HepG2 (cell line): Measurements from ENCODE around the gene TRAPPC10. TPM values are rescaled to one million over a fixed set of nuclear protein-coding genes. Genes with fewer than 3 reads are reported as not detected.

Experiments used
- ATAC-seq: fragments of 200-7000 bp; cut with Tn5 transposase; 3 replicates; pipeline ENCODE4 v1.9.1; 2020; ENCODE audit warnings: mild to moderate bottlenecking, moderate library complexity
- BruUV-seq: library from RNA; stranded (reverse); fragments of 400-500 nt; replicated peaks from 2 replicates; lab custom pipeline; 2021; lab: Mats Ljungman, UMichigan
- CTCF ChIA-PET: fragments of 300-600 bp; formaldehyde crosslinking; extraction: SDS; loops from one replicate; lab custom pipeline; 2021; ENCODE audit warnings: low total read pairs, inconsistent platforms, low intra/inter-chr PET ratio; lab: Yijun Ruan, JAX
- POLR2A ChIA-PET: fragments of 350-600 bp; sonication (Branson Sonifier 250); formaldehyde crosslinking; loops from one replicate; lab custom pipeline; 2020; ENCODE audit warnings: antibody characterized with exemption, inconsistent platforms; lab: Yijun Ruan, JAX
- DNase-seq: peaks from one replicate; pipeline ENCODE4 v3.0.0-alpha.2; 2015; ENCODE audit warnings: low spot score
- FAIRE-seq: peaks from 3 replicates; lab custom pipeline; 2011; peaks lifted over from hg19 to GRCh38; lab: Jason Lieb, UNC
- H2AFZ ChIP-seq: one replicate; pipeline ENCODE4 v1.6.1; 2011; ENCODE audit warnings: low read length, inconsistent platforms
- H3K27ac ChIP-seq: fragments of 300-600 bp; 3 replicates; pipeline ENCODE4 v1.8.0; 2011; ENCODE audit warnings: mixed run types, mild to moderate bottlenecking, mixed read lengths, low read length, inconsistent platforms; ENCODE audit not compliant: insufficient read depth; ENCODE audit errors: extremely low read length
- H3K27me3 ChIP-seq, 2 experiments: fragments of 200-600 bp in 1 of 2; 2 replicates in 1 of 2; 3 replicates in 1 of 2; pipeline versions ENCODE4 v1.6.0 to v1.8.0; 2011; ENCODE audit warnings: low read length in 2 of 2, mild to moderate bottlenecking in 2 of 2, moderate library complexity in 2 of 2, inconsistent platforms in 1 of 2; ENCODE audit not compliant: insufficient read depth in 2 of 2, control insufficient read depth in 1 of 2
- H3K36me3 ChIP-seq, 2 experiments: fragments of 200-600 bp in 1 of 2; replicated peaks in 1 of 2; 2 replicates in 1 of 2; 3 replicates in 1 of 2; pipeline versions ENCODE4 v1.5.1 to v1.8.0; 2011; ENCODE audit warnings: low read length in 2 of 2, inconsistent platforms in 1 of 2; ENCODE audit not compliant: insufficient read depth in 2 of 2, control insufficient read depth in 1 of 2
- H3K4me1 ChIP-seq: 2 replicates; pipeline ENCODE4 v1.5.1; 2012; ENCODE audit warnings: low read length, inconsistent platforms; ENCODE audit not compliant: insufficient read depth
- H3K4me2 ChIP-seq: 2 replicates; pipeline ENCODE4 v1.6.0; 2011; ENCODE audit warnings: low read depth, low read length, inconsistent platforms
- H3K4me3 ChIP-seq, 3 experiments: fragments of 200-600 bp in 1 of 3; sonication (generic), shearing (Covaris generic) in 1 of 3; replicated peaks in 1 of 3; 2 replicates each; pipeline ENCODE4 v1.5.1; 2011 to 2016; ENCODE audit warnings: low read length in 3 of 3, inconsistent platforms in 2 of 3, low read depth in 2 of 3, mild to moderate bottlenecking in 2 of 3, control low read depth in 1 of 3, mixed read lengths in 1 of 3; ENCODE audit not compliant: insufficient read depth in 1 of 3
- H3K79me2 ChIP-seq: one replicate; pipeline ENCODE4 v1.6.1; 2011; ENCODE audit warnings: low read length, inconsistent platforms; ENCODE audit not compliant: insufficient read depth
- H3K9ac ChIP-seq: 2 replicates; pipeline ENCODE4 v1.6.0; 2011; ENCODE audit warnings: mild to moderate bottlenecking, low read depth, low read length, inconsistent platforms; ENCODE audit not compliant: insufficient read depth
- H3K9me3 ChIP-seq: 2 replicates; pipeline ENCODE4 v1.5.1; 2012; ENCODE audit warnings: mild to moderate bottlenecking, low read length
- H4K20me1 ChIP-seq: 2 replicates; pipeline ENCODE4 v1.6.0; 2011; ENCODE audit warnings: inconsistent platforms, mild to moderate bottlenecking, low read length, moderate library complexity; ENCODE audit not compliant: insufficient read depth
- CENPBD1 ChIP-seq: sonication (generic); formaldehyde crosslinking; IDR thresholded peaks from 2 replicates; pipeline ENCODE4 v1.8.0; 2022; ENCODE audit warnings: missing genetic modification reagents, low read depth, mild to moderate bottlenecking, borderline replicate concordance
- CREM ChIP-seq, 2 experiments: sonication (generic) in 1 of 2; formaldehyde crosslinking in 1 of 2; IDR thresholded peaks; 2 replicates each; pipeline versions ENCODE4 v1.4.0 to v1.6.1; 2016 to 2020; ENCODE audit warnings: antibody characterized with exemption in 1 of 2, mild to moderate bottlenecking in 1 of 2, missing genetic modification reagents in 1 of 2
- GABPB1 ChIP-seq: IDR thresholded peaks from 2 replicates; pipeline ENCODE4 v1.6.1; 2016; ENCODE audit warnings: mild to moderate bottlenecking, missing genetic modification reagents, moderate library complexity, missing compliant biosample characterization
- NPAS2 ChIP-seq: sonication (generic); formaldehyde crosslinking; IDR thresholded peaks from 2 replicates; pipeline ENCODE4 v1.8.0; 2022; ENCODE audit warnings: mild to moderate bottlenecking, missing genetic modification reagents, borderline replicate concordance
- REPIN1 ChIP-seq: sonication (generic); formaldehyde crosslinking; IDR thresholded peaks from 2 replicates; pipeline ENCODE4 v1.8.0; 2022; ENCODE audit warnings: missing genetic modification reagents, low read depth, mild to moderate bottlenecking, borderline replicate concordance
- SRSF9 ChIP-seq: fragments of 200-400 bp; formaldehyde crosslinking; IDR thresholded peaks from 2 replicates; pipeline ENCODE4 v1.6.1; 2018; ENCODE audit warnings: borderline replicate concordance, mild to moderate bottlenecking, low read depth, low read length; ENCODE audit not compliant: insufficient read depth, poor library complexity, severe bottlenecking
- STAT5B ChIP-seq: sonication (generic); formaldehyde crosslinking; IDR thresholded peaks from 2 replicates; pipeline ENCODE4 v1.4.0; 2020; ENCODE audit warnings: missing genetic modification reagents
- TCF7L2 ChIP-seq: IDR thresholded peaks from 2 replicates; pipeline ENCODE4 v1.6.1; 2011; ENCODE audit warnings: mild to moderate bottlenecking, low read depth, low read length, moderate library complexity
- ZMYM4 ChIP-seq: sonication (generic); formaldehyde crosslinking; IDR thresholded peaks from 2 replicates; pipeline ENCODE4 v1.8.1; 2023; ENCODE audit warnings: mild to moderate bottlenecking, missing genetic modification reagents
- ZNF224 ChIP-seq: sonication (generic); formaldehyde crosslinking; IDR thresholded peaks from 2 replicates; pipeline ENCODE4 v1.5.0; 2020; ENCODE audit warnings: mild to moderate bottlenecking, missing genetic modification reagents
- ZNF260 ChIP-seq: sonication (generic); formaldehyde crosslinking; IDR thresholded peaks from 2 replicates; pipeline ENCODE4 v1.4.0; 2020; ENCODE audit warnings: missing genetic modification reagents, low read depth, mild to moderate bottlenecking, borderline replicate concordance
- ZNF280D ChIP-seq: sonication (generic); formaldehyde crosslinking; IDR thresholded peaks from 2 replicates; pipeline ENCODE4 v1.5.1; 2020; ENCODE audit warnings: mild to moderate bottlenecking, missing genetic modification reagents
- ZNF34 ChIP-seq: sonication (generic); formaldehyde crosslinking; IDR thresholded peaks from 2 replicates; pipeline ENCODE4 v1.4.0; 2020; ENCODE audit warnings: mild to moderate bottlenecking, missing genetic modification reagents, borderline replicate concordance
- ZNF776 ChIP-seq: sonication (generic); formaldehyde crosslinking; IDR thresholded peaks from 2 replicates; pipeline ENCODE4 v1.4.0; 2020; ENCODE audit warnings: mild to moderate bottlenecking, missing genetic modification reagents
- ZNF883 ChIP-seq: sonication (generic); formaldehyde crosslinking; IDR thresholded peaks from 2 replicates; pipeline ENCODE4 v1.5.1; 2020; ENCODE audit warnings: mild to moderate bottlenecking, missing genetic modification reagents; ENCODE audit errors: not compliant biosample characterization
- WGBS: methylation state at CpG from one replicate; pipeline ENCODE4 v1.1.6; 2017; ENCODE audit warnings: low lambda C conversion rate; 5-methylcytosine and 5-hydroxymethylcytosine counted together
- in situ Hi-C: cut with HindIII; loops from 2 replicates; pipeline ENCODE4 v1.10.0; 2017; ENCODE audit warnings: low pct_unique_long_range_greater_than_20kb; ENCODE audit not compliant: extremely low pct_ligation_motif_present
- intact Hi-C: fragments of 100-400 bp; cut with micrococcal nuclease; formaldehyde crosslinking; loops from one replicate; pipeline ENCODE4 v1.10.0; 2022; ENCODE audit not compliant: unreplicated experiment
- polyA plus RNA-seq, 8 experiments: library from polyadenylated mRNA; depleted of rRNA in 3 of 8; stranded (reverse) in 7 of 8; unstranded in 1 of 8; fragments of >200 nt; fragmentation: Illumina TruSeq in 4 of 8; extraction: Trizol in 4 of 8; gene quantifications; 2 replicates each; pipeline versions ENCODE4 v1.2.1 to v1.2.3, GENCODE V29; 2011 to 2016; ENCODE audit warnings: low read depth in 4 of 8, missing spikeins in 1 of 8, mixed read lengths in 1 of 8; ENCODE audit not compliant: insufficient read depth in 1 of 8
- total RNA-seq, 5 experiments: library from RNA; depleted of rRNA; stranded (reverse); fragments of >200 nt; fragmentation: Illumina TruSeq; extraction: Trizol; gene quantifications; 2 replicates each; pipeline ENCODE4 v1.2.3, GENCODE V29; 2016; ENCODE audit warnings: low read depth in 1 of 5

TRAPPC10 gene
- total and polyA plus RNA-seq, 2 of the 13 experiments (the other 11 are each of a cell fraction or from before 2014, with no cell fraction given), result 10.6 to 16.5 TPM

DNA sequence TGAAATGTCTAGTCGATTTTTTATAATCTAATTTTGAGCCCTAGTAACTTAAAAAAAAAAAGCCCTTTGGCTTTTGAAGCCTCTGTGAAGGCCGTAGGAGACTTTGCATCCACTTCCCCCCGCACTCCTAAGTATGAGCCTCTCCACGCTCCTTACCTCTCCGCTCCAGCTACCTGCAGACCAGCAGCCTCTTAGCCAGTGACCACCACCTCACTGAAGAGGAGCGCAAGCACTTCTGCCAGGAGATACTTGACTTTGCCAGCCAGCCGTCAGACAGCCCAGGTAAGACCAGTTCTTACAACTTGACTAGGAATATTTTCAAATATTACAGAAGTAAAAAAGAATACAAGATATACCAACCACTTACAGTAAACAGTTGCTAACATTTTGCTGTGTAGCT is 67.7 kb downstream of the TRAPPC10 start (continued):
- no peak for TF ChIP-seq ZNF280D (CRISPR knock-in tag)
- no peak for TF ChIP-seq REPIN1
- TF ChIP-seq ZNF260 (CRISPR knock-in tag), result no peak

- Histone ChIP-seq H3K27ac (no peak overlapping the region), H2AFZ (no peak overlapping the region), H3K4me3 (no peak overlapping the region), H3K4me2 (no peak overlapping the region), H3K79me2 (no peaks in the 10 kb centered on the region), H4K20me1 (no peaks in the 10 kb centered on the region), H3K4me1 (no peaks in the 10 kb centered on the region), H3K9ac (no peak overlapping the region), H3K27me3 (no peaks in the 10 kb centered on the region), H3K9me3 (no peaks in the 10 kb centered on the region), H3K36me3 (peaks cover 17 to 74% of the 10 kb centered on the region in 2 experiments)
- in situ Hi-C loops (no loop called here), intact Hi-C loops (no loop called here)
- ChIA-PET POLR2A (no interaction called here), CTCF (no interaction called here)
- 98% methylated on average over 23 of the region's 24 CpGs for WGBS
- FAIRE-seq (no peak), DNase-seq (no peak), ATAC-seq (no peak)
- no TSS peak for BruUV-seq
- TF ChIP-seq SRSF9 (no peak), NPAS2 (CRISPR knock-in tag) (no peak), GABPB1 (CRISPR knock-in tag) (no peak), STAT5B (CRISPR knock-in tag) (no peak), ZNF776 (no peak), CENPBD1 (CRISPR knock-in tag) (no peak), ZNF883 (CRISPR knock-in tag) (no peak), ZNF280D (CRISPR knock-in tag) (no peak), CREM (IDR thresholded peaks at IDR 0.05) (no peak), CREM (CRISPR knock-in tag; IDR thresholded peaks at IDR 0.05) (no peak), ZMYM4 (CRISPR knock-in tag) (no peak), ZNF34 (CRISPR knock-in tag) (no peak), TCF7L2 (no peak), ZNF224 (CRISPR knock-in tag) (no peak)
Measured at GRCh38 chr21:44082648-44083440, 70.7 kb downstream of the TRAPPC10 start.
